Hepatocyte (in vitro differentiated cells): ENCODE results near the gene CNIH2.
A peak's percentile ranks its signal among the peaks of the same experiment; 100 is the strongest.

ENCODE experiments used
- EZH2 ChIP-seq: fragments of 200-600 bp; sonication (generic); IDR thresholded peaks from 2 replicates; pipeline ENCODE4 v1.6.1; 2016; ENCODE audit warnings: antibody characterized with exemption, mild to moderate bottlenecking, borderline replicate concordance
- EZH2phosphoT487 ChIP-seq: fragments of 200-600 bp; sonication (generic); IDR thresholded peaks from one replicate; pipeline ENCODE4 v1.6.1; 2018; ENCODE audit warnings: antibody characterized with exemption, mild to moderate bottlenecking, low read depth, moderate library complexity; ENCODE audit not compliant: unreplicated experiment, severe bottlenecking
- TF ChIP-seq, protein P1 (sequence below): fragments of 200-600 bp; sonication (generic); IDR thresholded peaks from 2 replicates; pipeline ENCODE4 v1.5.1; 2016; ENCODE audit warnings: antibody characterized with exemption, mild to moderate bottlenecking; ENCODE audit not compliant: poor library complexity

DNA sequence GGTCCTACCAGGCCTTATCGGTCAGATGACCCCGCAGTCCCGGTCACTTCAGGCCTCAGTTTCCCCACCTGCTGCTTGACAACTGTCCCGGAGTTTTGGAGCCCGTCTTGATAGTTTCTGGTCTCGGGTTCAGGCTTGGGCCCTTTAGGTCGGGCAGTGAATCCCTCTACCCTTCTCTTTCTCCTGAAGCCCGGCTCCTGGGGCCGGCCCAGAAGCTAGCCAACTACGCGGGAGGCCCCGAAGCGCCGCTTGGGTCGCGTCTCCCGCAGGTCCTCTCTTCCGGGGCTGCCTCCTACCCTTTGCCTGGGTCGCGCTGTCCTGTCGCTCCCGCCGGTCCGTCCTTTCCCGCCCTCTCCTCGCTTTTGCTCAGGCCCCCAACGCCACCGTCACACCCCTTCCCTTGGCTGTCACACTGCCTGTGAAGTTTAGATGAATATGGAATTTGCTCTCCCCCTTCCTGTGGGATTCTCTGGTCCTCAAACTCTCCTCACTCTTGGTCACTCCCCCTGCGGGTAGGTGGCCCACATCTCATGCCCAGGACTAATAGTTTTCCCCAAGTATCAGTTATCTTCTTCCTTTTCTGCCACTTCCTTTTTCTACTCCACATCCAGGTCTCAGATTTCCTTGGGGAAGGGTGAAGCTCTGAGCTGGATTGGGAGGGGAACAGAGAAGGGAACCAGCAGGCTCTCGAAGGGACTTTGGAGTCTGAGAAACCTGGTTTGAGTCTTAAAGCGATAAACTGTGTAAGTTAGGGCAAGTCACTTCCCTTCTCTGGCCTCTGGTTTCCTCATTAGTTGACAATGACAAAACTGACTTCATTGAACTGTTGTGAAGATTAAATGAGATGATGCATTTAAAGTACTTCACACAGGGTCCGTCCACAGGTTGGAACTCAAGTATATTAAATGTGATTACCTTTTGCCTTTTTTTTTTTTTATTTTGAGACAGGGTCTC lies 8.7 kb upstream of the CNIH2 start:
- TF ChIP-seq, protein P1, sequence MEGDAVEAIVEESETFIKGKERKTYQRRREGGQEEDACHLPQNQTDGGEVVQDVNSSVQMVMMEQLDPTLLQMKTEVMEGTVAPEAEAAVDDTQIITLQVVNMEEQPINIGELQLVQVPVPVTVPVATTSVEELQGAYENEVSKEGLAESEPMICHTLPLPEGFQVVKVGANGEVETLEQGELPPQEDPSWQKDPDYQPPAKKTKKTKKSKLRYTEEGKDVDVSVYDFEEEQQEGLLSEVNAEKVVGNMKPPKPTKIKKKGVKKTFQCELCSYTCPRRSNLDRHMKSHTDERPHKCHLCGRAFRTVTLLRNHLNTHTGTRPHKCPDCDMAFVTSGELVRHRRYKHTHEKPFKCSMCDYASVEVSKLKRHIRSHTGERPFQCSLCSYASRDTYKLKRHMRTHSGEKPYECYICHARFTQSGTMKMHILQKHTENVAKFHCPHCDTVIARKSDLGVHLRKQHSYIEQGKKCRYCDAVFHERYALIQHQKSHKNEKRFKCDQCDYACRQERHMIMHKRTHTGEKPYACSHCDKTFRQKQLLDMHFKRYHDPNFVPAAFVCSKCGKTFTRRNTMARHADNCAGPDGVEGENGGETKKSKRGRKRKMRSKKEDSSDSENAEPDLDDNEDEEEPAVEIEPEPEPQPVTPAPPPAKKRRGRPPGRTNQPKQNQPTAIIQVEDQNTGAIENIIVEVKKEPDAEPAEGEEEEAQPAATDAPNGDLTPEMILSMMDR: peak; percentile 31
- TF ChIP-seq EZH2 (no peak), EZH2phosphoT487 (no peak)
